Epithelial cell of proximal tubule (primary cell): Measurements from ENCODE around the gene SGSM1. TPM values are rescaled to one million over a fixed set of nuclear protein-coding genes. Genes with fewer than 3 reads are reported as not detected.
A peak's percentile ranks its signal among the peaks of the same experiment; 100 is the strongest.

Source experiments
- DNase-seq: peaks from one replicate; pipeline ENCODE4 v3.0.0-alpha.2; 2011; ENCODE audit warnings: low read depth
- H3K4me3 ChIP-seq: 2 replicates; pipeline ENCODE4 v1.5.1; 2011; ENCODE audit warnings: low read depth, mild to moderate bottlenecking, low read length
- CTCF ChIP-seq: conservative IDR thresholded peaks from 2 replicates; pipeline ENCODE4 v1.5.1; 2012; ENCODE audit warnings: low read depth, mild to moderate bottlenecking, low read length
- total RNA-seq: library from RNA; depleted of rRNA; stranded (reverse); fragments of >200 nt; gene quantifications from 2 replicates; pipeline ENCODE4 v1.2.3, GENCODE V29; 2015

The SGSM1 gene
- total RNA-seq, 1 donor from 2014 or later = under 0.01 TPM

GRCh38 chr22:24791362-24791761, 14.6 kb upstream of the SGSM1 start:
- DNase-seq = no peak
- no peak for TF ChIP-seq CTCF
- no peak overlapping the region for H3K4me3 ChIP-seq

GRCh38 chr22:24796056-24796455, 10.0 kb upstream of the SGSM1 start:
- DNase-seq = no peak
- no peak for TF ChIP-seq CTCF
- no peak overlapping the region for H3K4me3 ChIP-seq

DNA sequence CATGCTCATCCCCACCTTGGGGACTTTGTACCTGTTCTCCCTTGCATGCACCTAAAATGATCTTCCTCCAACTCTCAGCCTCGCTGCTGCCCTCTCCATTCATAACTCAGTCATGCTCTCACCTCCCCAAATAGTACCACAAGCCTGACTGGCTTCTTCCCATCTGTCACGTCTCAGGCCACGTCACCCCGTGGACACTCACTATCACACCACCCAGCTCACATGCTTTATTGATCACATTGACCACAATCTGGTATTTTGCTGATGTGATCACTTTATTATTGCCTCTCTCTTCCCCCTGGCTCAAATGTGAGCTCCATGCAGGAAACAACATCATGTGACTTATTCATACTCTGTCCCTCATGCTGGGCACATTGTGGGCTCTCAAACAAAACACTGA, 9.2 kb upstream of the SGSM1 start:
- no peak overlapping the region for H3K4me3 ChIP-seq
- DNase-seq = no peak
- no peak for TF ChIP-seq CTCF

- TF ChIP-seq CTCF = no peak
Observed at GRCh38 chr22:24801901-24802465, 4.0 kb upstream of the SGSM1 start.

DNA sequence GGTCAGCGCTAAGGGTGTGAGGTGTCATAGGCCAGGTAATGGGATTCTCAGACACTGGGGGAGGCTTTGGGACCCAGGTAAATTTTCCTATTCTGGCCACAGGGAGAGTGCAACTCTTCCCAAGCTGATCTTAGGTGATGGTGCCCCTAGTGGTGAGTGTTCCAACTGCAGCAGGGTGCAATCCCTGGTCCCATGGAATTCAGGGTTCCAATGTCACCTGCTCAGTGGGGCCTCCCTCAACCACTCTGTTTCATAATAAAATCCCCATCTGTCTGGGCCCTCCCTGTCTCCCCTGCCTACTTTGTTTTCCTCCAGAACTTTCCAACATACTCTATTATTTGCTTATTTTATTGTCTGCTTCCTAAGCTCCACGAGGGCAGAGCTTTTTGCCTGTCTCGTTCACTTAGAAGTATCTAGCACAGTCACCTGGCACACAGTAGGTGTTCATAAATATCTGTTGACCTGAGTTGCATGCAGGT, 2.9 kb upstream of the SGSM1 start:
- TF ChIP-seq CTCF = peak; percentile 93
- no peak overlapping the region for H3K4me3 ChIP-seq
- no peak for DNase-seq

More at GRCh38 chr22:24801901-24802465, 4.0 kb upstream of the SGSM1 start:
- no peak for DNase-seq
- H3K4me3 ChIP-seq = no peak overlapping the region

DNA sequence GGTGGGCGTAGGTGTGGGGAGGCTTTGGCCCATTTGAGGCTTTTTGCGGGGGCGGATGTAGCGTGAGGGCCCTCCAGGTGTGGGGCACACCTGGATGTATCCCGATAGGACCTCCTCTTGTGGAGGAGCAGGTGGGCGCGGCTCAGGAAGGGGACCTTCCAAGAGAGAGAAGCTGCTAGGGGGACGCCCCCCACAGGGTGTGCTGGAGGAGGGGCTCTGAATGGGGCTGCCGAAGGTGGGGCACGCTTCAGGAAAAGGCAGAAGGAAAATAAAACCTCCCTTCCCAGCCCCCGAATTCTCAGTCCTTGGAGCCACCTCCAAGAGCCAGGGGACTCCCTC, 621 bp downstream of the SGSM1 start:
- DNase-seq = no peak
- TF ChIP-seq CTCF = no peak
- H3K4me3 ChIP-seq = peak overlapping the region; percentile 47

GRCh38 chr22:24807284-24807950, 1.4 kb downstream of the SGSM1 start:
- no peak for TF ChIP-seq CTCF
- no peak overlapping the region for H3K4me3 ChIP-seq
- DNase-seq = no peak
